ENCODE data around the gene PTPRK.

PTPRK gene

GRCh38 chr6:128098000-128098581 is 422.3 kb downstream of the PTPRK start:
- Histone ChIP-seq H3K27ac (ENCODE audit: low read depth, low read length) (no peak overlapping the region), H3K9ac (ENCODE audit: low read length) (no peak overlapping the region), H3K27me3 (ENCODE audit: control insufficient read depth, insufficient read depth, low read length) (no peaks in the 10 kb centered on the region), H3K4me3 (ENCODE audit: low read length) (no peak overlapping the region), H3K4me1 (ENCODE audit: control insufficient read depth, insufficient read depth, low read length) (no peaks in the 10 kb centered on the region), H3K36me3 (ENCODE audit: control insufficient read depth, insufficient read depth, low read length) (no peaks in the 10 kb centered on the region)

- H3K9ac ChIP-seq (ENCODE audit: low read length): no peak overlapping the region
- H3K36me3 ChIP-seq (ENCODE audit: control insufficient read depth, insufficient read depth, low read length): no peaks in the 10 kb centered on the region
- H3K27ac ChIP-seq (ENCODE audit: low read depth, low read length): no peak overlapping the region
These were observed 423.4 kb downstream of the PTPRK start for GRCh38 chr6:128097009-128097408.

DNA sequence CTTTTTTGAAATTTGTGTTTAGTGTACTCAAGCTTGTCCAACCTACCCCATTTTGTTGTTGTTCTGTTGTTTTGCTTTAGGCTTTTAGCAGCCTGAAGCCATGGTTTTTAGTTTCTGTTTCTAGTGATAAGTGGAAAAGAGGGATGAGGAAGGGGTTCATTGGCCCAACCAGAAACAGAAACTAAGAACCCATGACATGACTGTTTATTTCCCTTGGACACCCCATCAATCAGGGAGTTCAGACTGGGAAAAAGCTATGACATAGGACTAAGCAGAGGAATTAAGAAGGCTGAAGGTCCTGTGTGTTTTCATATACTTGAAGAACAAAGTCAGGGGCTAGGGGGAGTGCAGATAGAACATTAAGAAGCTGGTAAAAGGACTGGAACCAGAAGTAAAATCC is 425.0 kb downstream of the PTPRK start:
- Histone ChIP-seq H3K4me1 (ENCODE audit: control insufficient read depth, insufficient read depth, low read length) (no peaks in the 10 kb centered on the region), H3K27me3 (ENCODE audit: control insufficient read depth, insufficient read depth, low read length) (no peaks in the 10 kb centered on the region), H3K36me3 (ENCODE audit: control insufficient read depth, insufficient read depth, low read length) (no peaks in the 10 kb centered on the region), H3K9ac (ENCODE audit: low read length) (no peak overlapping the region), H3K4me3 (ENCODE audit: low read length) (no peak overlapping the region), H3K27ac (ENCODE audit: low read depth, low read length) (no peak overlapping the region)

More at GRCh38 chr6:128097009-128097408, 423.4 kb downstream of the PTPRK start:
- Histone ChIP-seq H3K4me1 (ENCODE audit: control insufficient read depth, insufficient read depth, low read length) (no peaks in the 10 kb centered on the region), H3K4me3 (ENCODE audit: low read length) (no peak overlapping the region), H3K27me3 (ENCODE audit: control insufficient read depth, insufficient read depth, low read length) (no peaks in the 10 kb centered on the region)

GRCh38 chr6:128079021-128079420 is 441.4 kb downstream of the PTPRK start:
- Histone ChIP-seq H3K9ac (ENCODE audit: low read length) (no peak overlapping the region), H3K4me1 (ENCODE audit: control insufficient read depth, insufficient read depth, low read length) (no peaks in the 10 kb centered on the region), H3K36me3 (ENCODE audit: control insufficient read depth, insufficient read depth, low read length) (peaks cover 4% of the 10 kb centered on the region), H3K27me3 (ENCODE audit: control insufficient read depth, insufficient read depth, low read length) (no peaks in the 10 kb centered on the region), H3K27ac (ENCODE audit: low read depth, low read length) (no peak overlapping the region), H3K4me3 (ENCODE audit: low read length) (no peak overlapping the region)

DNA sequence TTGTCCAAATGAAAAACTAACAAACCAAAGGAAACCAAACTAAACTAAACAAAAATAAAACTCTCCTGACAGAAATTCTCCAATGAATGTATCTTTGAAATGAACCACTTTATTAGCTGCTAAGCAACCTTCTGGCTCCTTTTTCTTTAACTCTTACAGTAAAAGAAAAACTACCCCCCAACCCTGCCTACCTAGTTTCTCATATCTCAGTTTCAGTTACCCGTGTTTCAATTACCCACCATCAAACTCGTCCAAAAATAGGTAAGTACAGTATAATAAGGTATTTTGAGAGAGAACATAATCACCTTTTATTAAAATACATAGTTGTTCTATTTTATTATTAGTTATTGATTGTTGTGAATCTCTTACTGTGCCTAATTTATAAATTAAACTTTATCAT is 442.1 kb downstream of the PTPRK start:
- peaks cover 4% of the 10 kb centered on the region for H3K36me3 ChIP-seq (ENCODE audit: control insufficient read depth, insufficient read depth, low read length)
- H3K27me3 ChIP-seq (ENCODE audit: control insufficient read depth, insufficient read depth, low read length): no peaks in the 10 kb centered on the region
- no peaks in the 10 kb centered on the region for H3K4me1 ChIP-seq (ENCODE audit: control insufficient read depth, insufficient read depth, low read length)
- H3K4me3 ChIP-seq (ENCODE audit: low read length): no peak overlapping the region
- H3K27ac ChIP-seq (ENCODE audit: low read depth, low read length): no peak overlapping the region
- H3K9ac ChIP-seq (ENCODE audit: low read length): no peak overlapping the region

DNA sequence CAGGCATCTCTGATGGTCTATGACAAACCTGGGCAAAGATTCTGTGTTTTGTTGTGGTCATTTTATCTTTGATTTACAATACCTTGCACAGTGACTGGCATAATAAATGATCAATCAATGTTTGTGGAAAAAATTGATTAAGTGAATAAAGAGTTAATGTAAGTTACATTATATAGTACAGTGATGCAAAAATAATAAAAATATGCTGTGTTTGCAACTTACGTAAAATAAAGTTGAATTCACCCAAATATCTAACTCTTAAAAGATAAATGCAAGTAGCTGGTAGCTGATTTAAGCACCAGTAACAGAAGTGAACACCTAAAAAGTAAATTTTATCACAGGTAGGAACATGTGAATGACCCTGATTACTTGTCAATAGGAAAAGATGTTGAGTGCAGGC is 443.6 kb downstream of the PTPRK start:
- Histone ChIP-seq H3K27me3 (ENCODE audit: control insufficient read depth, insufficient read depth, low read length) (no peaks in the 10 kb centered on the region), H3K36me3 (ENCODE audit: control insufficient read depth, insufficient read depth, low read length) (no peaks in the 10 kb centered on the region), H3K4me1 (ENCODE audit: control insufficient read depth, insufficient read depth, low read length) (no peaks in the 10 kb centered on the region), H3K27ac (ENCODE audit: low read depth, low read length) (no peak overlapping the region), H3K9ac (ENCODE audit: low read length) (no peak overlapping the region), H3K4me3 (ENCODE audit: low read length) (no peak overlapping the region)

DNA sequence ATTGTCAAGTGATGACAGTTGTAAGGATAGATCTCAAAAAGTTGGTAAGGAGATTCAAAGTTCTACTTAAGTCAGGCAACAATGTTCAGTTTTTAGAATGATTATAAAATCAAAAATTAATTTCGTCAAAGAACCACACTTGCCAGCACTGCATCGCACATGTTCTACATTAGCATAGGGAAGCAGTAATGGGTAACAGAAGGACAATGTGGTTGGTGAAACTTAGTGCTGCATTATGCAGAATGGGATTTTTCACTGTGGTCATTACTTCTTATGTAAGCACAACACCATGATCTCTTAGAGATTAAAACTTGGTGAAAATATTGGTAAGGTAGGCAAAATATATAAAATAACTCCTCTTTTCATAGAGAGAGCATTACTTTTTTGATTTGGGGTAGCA is 445.8 kb downstream of the PTPRK start:
- no peaks in the 10 kb centered on the region for H3K36me3 ChIP-seq (ENCODE audit: control insufficient read depth, insufficient read depth, low read length)

DNA sequence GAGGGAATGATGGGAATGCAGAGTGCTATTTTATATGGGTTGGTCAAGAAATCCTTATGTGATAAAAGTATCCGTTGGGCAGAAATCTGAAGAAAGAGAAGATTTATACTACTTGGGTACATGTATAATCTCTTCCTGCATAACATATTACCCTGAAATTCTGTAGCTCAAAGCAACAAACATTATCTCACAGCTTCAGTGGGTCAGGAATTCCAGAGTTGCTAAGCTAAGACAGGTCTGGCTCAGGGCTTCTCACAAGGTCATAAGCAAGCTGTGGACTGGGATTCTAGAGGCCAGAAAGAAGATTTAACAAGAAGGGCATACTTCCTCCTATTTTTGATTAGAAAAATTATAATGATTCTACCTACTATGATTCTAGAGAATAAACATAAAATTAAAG is 447.0 kb downstream of the PTPRK start:
- Histone ChIP-seq H3K4me1 (ENCODE audit: control insufficient read depth, insufficient read depth, low read length) (no peaks in the 10 kb centered on the region), H3K27ac (ENCODE audit: low read depth, low read length) (no peak overlapping the region), H3K36me3 (ENCODE audit: control insufficient read depth, insufficient read depth, low read length) (no peaks in the 10 kb centered on the region), H3K27me3 (ENCODE audit: control insufficient read depth, insufficient read depth, low read length) (no peaks in the 10 kb centered on the region), H3K4me3 (ENCODE audit: low read length) (no peak overlapping the region), H3K9ac (ENCODE audit: low read length) (no peak overlapping the region)

More for the DNA sequence above, 445.8 kb downstream of the PTPRK start:
- Histone ChIP-seq H3K27me3 (ENCODE audit: control insufficient read depth, insufficient read depth, low read length) (no peaks in the 10 kb centered on the region), H3K27ac (ENCODE audit: low read depth, low read length) (no peak overlapping the region), H3K4me3 (ENCODE audit: low read length) (no peak overlapping the region), H3K9ac (ENCODE audit: low read length) (no peak overlapping the region), H3K4me1 (ENCODE audit: control insufficient read depth, insufficient read depth, low read length) (no peaks in the 10 kb centered on the region)

GRCh38 chr6:128071212-128071611 is 449.2 kb downstream of the PTPRK start:
- Histone ChIP-seq H3K36me3 (ENCODE audit: control insufficient read depth, insufficient read depth, low read length) (no peaks in the 10 kb centered on the region), H3K9ac (ENCODE audit: low read length) (no peak overlapping the region), H3K4me1 (ENCODE audit: control insufficient read depth, insufficient read depth, low read length) (no peaks in the 10 kb centered on the region), H3K4me3 (ENCODE audit: low read length) (no peak overlapping the region), H3K27me3 (ENCODE audit: control insufficient read depth, insufficient read depth, low read length) (no peaks in the 10 kb centered on the region), H3K27ac (ENCODE audit: low read depth, low read length) (no peak overlapping the region)

DNA sequence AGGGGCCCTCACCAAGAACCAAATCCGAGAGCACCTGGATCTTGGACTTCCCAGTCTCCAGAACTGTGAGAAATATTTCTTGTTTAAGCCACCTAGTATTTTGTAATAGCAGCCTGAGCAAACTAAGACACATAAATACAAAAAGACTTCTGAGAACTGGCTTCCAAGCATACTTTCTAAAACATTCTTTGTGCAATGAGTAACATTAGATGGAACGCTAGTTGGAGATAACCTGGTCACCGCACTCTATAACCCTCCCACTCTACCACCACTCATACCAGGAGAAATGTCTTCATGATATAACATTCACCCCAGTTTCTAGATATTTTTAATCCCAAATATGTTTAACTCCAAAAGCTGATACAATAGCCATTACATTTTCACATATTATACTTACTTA is 450.0 kb downstream of the PTPRK start:
- H3K9ac ChIP-seq (ENCODE audit: low read length): no peak overlapping the region
- H3K27ac ChIP-seq (ENCODE audit: low read depth, low read length): no peak overlapping the region
- H3K36me3 ChIP-seq (ENCODE audit: control insufficient read depth, insufficient read depth, low read length): no peaks in the 10 kb centered on the region
- no peaks in the 10 kb centered on the region for H3K27me3 ChIP-seq (ENCODE audit: control insufficient read depth, insufficient read depth, low read length)
- H3K4me3 ChIP-seq (ENCODE audit: low read length): no peak overlapping the region
- no peaks in the 10 kb centered on the region for H3K4me1 ChIP-seq (ENCODE audit: control insufficient read depth, insufficient read depth, low read length)

- Histone ChIP-seq H3K27ac (ENCODE audit: low read depth, low read length) (no peak overlapping the region), H3K36me3 (ENCODE audit: control insufficient read depth, insufficient read depth, low read length) (no peaks in the 10 kb centered on the region), H3K4me1 (ENCODE audit: control insufficient read depth, insufficient read depth, low read length) (no peaks in the 10 kb centered on the region), H3K9ac (ENCODE audit: low read length) (no peak overlapping the region), H3K27me3 (ENCODE audit: control insufficient read depth, insufficient read depth, low read length) (no peaks in the 10 kb centered on the region), H3K4me3 (ENCODE audit: low read length) (no peak overlapping the region)
These were observed 451.2 kb downstream of the PTPRK start for GRCh38 chr6:128069188-128069587.

- no peaks in the 10 kb centered on the region for H3K4me1 ChIP-seq (ENCODE audit: control insufficient read depth, insufficient read depth, low read length)
- no peak overlapping the region for H3K27ac ChIP-seq (ENCODE audit: low read depth, low read length)
- no peaks in the 10 kb centered on the region for H3K27me3 ChIP-seq (ENCODE audit: control insufficient read depth, insufficient read depth, low read length)
- H3K36me3 ChIP-seq (ENCODE audit: control insufficient read depth, insufficient read depth, low read length): no peaks in the 10 kb centered on the region
- H3K9ac ChIP-seq (ENCODE audit: low read length): no peak overlapping the region
- H3K4me3 ChIP-seq (ENCODE audit: low read length): no peak overlapping the region
These were observed 452.3 kb downstream of the PTPRK start for GRCh38 chr6:128068119-128068479.

DNA sequence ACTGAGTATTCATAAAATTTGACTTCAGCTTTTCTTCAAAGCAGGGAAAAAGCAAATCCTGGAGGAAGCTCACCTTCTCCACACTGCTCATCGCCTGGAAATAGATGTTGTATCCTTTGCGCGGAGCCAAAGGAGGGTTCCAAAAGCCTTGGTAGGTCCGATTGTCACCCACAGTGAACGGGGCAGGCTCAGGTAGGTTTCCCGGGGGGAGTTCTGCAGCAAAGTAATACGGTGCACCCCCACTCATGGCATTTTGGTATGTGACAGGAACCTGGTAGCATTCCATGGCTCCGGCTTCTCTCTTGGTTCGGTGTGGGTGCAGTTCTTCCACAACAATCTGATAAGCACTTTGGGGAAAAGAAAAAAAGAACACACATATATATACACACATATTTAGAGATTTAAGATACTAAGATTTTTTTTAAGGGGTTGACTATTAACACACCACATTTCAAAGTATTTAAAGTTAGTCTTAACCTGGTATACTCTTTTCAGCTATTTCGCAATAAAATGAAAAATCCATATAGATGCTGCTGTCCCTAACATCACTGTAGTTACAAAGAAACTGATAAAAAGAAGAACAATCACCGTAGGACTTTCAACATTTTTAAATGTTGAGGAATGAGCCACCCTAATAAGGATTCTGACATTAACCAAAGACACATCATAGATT is 452.8 kb downstream of the PTPRK start:
- H3K4me3 ChIP-seq (ENCODE audit: low read length): no peak overlapping the region
- H3K9ac ChIP-seq (ENCODE audit: low read length): no peak overlapping the region
- H3K27me3 ChIP-seq (ENCODE audit: control insufficient read depth, insufficient read depth, low read length): no peaks in the 10 kb centered on the region
- H3K36me3 ChIP-seq (ENCODE audit: control insufficient read depth, insufficient read depth, low read length): no peaks in the 10 kb centered on the region
- no peak overlapping the region for H3K27ac ChIP-seq (ENCODE audit: low read depth, low read length)
- no peaks in the 10 kb centered on the region for H3K4me1 ChIP-seq (ENCODE audit: control insufficient read depth, insufficient read depth, low read length)
